Activated CD4-positive, alpha-beta T cell treated with anti-CD3 and anti-CD28 coated beads, Interleukin-2, amount 50 U/mL, for 1 hour (primary cell): ENCODE measurements around the gene ZC3H18.
A peak's percentile ranks its signal among the peaks of the same experiment; 100 is the strongest.

Source experiments
- DNase-seq: peaks from one replicate; pipeline ENCODE4 v3.0.0-alpha.2; 2020

ZC3H18 gene

GRCh38 chr16:88533381-88533917 is 36.8 kb upstream of the ZC3H18 start:
- no peak for DNase-seq

- peak; percentile 74 for DNase-seq
These were observed 36.1 kb upstream of the ZC3H18 start for GRCh38 chr16:88533932-88534637.

GRCh38 chr16:88534638-88535190 is 35.5 kb upstream of the ZC3H18 start:
- DNase-seq = peak; percentile 24

- no peak for DNase-seq
These were observed 34.9 kb upstream of the ZC3H18 start for GRCh38 chr16:88535191-88535856.

GRCh38 chr16:88535857-88536222 is 34.4 kb upstream of the ZC3H18 start:
- DNase-seq = no peak

- no peak for DNase-seq
These were observed 33.7 kb upstream of the ZC3H18 start for GRCh38 chr16:88536510-88536909.

GRCh38 chr16:88536971-88537751 is 33.0 kb upstream of the ZC3H18 start:
- DNase-seq = no peak

- no peak for DNase-seq
These were observed 32.3 kb upstream of the ZC3H18 start for GRCh38 chr16:88537859-88538258.

- DNase-seq = no peak
These were observed 31.7 kb upstream of the ZC3H18 start for GRCh38 chr16:88538366-88539060.

- no peak for DNase-seq
These were observed 30.9 kb upstream of the ZC3H18 start for GRCh38 chr16:88539261-88539651.

- DNase-seq = no peak
These were observed 30.4 kb upstream of the ZC3H18 start for GRCh38 chr16:88539652-88540345.

GRCh38 chr16:88540346-88540977 is 29.7 kb upstream of the ZC3H18 start:
- DNase-seq = no peak

GRCh38 chr16:88541831-88542616 is 28.2 kb upstream of the ZC3H18 start:
- no peak for DNase-seq

- DNase-seq = no peak
These were observed 26.9 kb upstream of the ZC3H18 start for GRCh38 chr16:88543230-88543813.

GRCh38 chr16:88545781-88546180 is 24.4 kb upstream of the ZC3H18 start:
- DNase-seq = no peak

- DNase-seq = no peak
These were observed 21.9 kb upstream of the ZC3H18 start for GRCh38 chr16:88548131-88548874.

- no peak for DNase-seq
These were observed 21.2 kb upstream of the ZC3H18 start for GRCh38 chr16:88548985-88549384.

- DNase-seq = no peak
These were observed 20.4 kb upstream of the ZC3H18 start for GRCh38 chr16:88549671-88550245.

- DNase-seq = no peak
These were observed 19.9 kb upstream of the ZC3H18 start for GRCh38 chr16:88550246-88550661.
